Measurements from ENCODE around the gene TUBB. TPM values are rescaled to one million over a fixed set of nuclear protein-coding genes. Genes with fewer than 3 reads are reported as not detected.
A peak's percentile ranks its signal among the peaks of the same experiment; 100 is the strongest.

Gene TUBB
- total and polyA plus RNA-seq, 2 of the 4 experiments (the other 2 are of a cell fraction) = 1,401 to 2,004 TPM

DNA sequence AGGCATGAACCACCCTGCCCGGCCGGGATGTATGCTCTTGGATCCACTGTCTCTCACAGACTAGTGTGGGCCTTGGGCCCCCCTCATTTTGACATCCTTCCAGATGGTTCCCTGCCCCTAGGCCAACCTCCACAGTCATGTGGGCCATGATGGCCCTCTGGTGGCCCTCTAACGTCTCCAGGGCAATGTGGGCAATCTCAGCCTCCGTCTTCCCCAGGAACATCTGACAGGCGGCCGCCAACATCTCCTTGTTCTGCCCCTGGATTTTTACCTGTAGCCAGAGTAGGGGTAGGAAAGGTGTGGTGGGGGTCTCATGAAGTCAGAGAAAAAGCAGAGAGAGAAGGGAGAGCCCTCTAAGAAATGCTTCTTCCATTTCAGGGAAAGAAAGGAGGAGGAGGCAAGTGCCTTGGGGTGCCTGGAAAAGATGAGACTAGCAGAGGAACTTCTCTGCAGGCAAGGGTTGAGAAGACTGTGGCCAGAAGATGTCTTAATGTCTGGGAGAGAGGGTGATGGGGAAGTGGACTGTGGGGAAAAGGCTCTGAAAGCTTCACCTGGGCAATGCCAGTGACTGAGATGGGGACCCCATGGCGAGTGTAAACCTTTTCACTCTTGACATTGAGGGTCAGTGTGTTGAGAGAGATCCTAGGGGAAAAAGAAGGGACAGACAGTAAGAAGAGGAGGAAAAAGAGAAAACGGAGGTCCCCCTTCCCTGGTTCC lies 21.1 kb downstream of the TUBB start:
- Histone ChIP-seq H2AFZ (replicated peaks; ENCODE audit: low read length, poor library complexity) (no peak overlapping the region), H3K4me3 (ENCODE audit: insufficient read depth, low read depth, low read length) (peak overlapping the region; percentile 96), H2AK5ac (ENCODE audit: low read depth, low read length) (peak overlapping the region; percentile 98), H4K8ac (ENCODE audit: low read depth in 2 of 2, low read length in 2 of 2) (peak overlapping the region; percentile 92 to 98; a peak in 3 of 4 replicates), H3K36me3 (ENCODE audit: control insufficient read depth, insufficient read depth, low read length) (peaks cover 52% of the 10 kb centered on the region), H2BK5ac (ENCODE audit: low read depth, low read length, poor library complexity, severe bottlenecking) (peak overlapping the region; percentile 80), H3K23ac (ENCODE audit: low read depth, low read length) (peak overlapping the region; percentile 99), H3K27ac (ENCODE audit: insufficient read depth, low read length) (peak overlapping the region; percentile 97), H3K56ac (ENCODE audit: extremely low read depth, insufficient read depth, low read length) (peak overlapping the region; percentile 98; the same call in 1 of the 2 replicates), H3K9ac (ENCODE audit: low read depth, low read length) (peak overlapping the region; percentile 97), H2BK120ac (ENCODE audit: low read depth, low read length) (peak overlapping the region; percentile 92; the same call in 1 of the 2 replicates), H4K20me1 (ENCODE audit: insufficient read depth, low read length) (peaks cover 21% of the 10 kb centered on the region), H3K14ac (replicated peaks; ENCODE audit: low read depth, low read length) (peak overlapping the region; percentile 100), H3K79me1 (ENCODE audit: low read depth in 1 of 2, low read length in 2 of 2) (peaks cover 37 to 74% of the 10 kb centered on the region in 2 experiments), H2AK9ac (replicated peaks; ENCODE audit: low read depth, low read length, poor library complexity) (peak overlapping the region; percentile 99), H4K5ac (ENCODE audit: low read depth, low read length) (peak overlapping the region; percentile 79), H2BK15ac (ENCODE audit: low read depth, low read length) (no peak overlapping the region; the same call in 2 of the 3 replicates), H3K4ac (ENCODE audit: low read depth, low read length) (peak overlapping the region; percentile 100), H4K91ac (ENCODE audit: insufficient read depth, low read depth, low read length) (peak overlapping the region; percentile 98), H3K27me3 (ENCODE audit: control insufficient read depth, insufficient read depth, low read length) (no peaks in the 10 kb centered on the region), H3K9me3 (ENCODE audit: control insufficient read depth, insufficient read depth, low read length) (no peaks in the 10 kb centered on the region), H3K4me2 (ENCODE audit: low read depth, low read length) (peak overlapping the region; percentile 92), H3K4me1 (ENCODE audit: control insufficient read depth, insufficient read depth, low read length) (peaks cover 15% of the 10 kb centered on the region), H3K9me1 (ENCODE audit: insufficient read depth, low read length) (peaks cover 13% of the 10 kb centered on the region), H2BK20ac (ENCODE audit: low read depth, low read length) (no peak overlapping the region), H3K18ac (ENCODE audit: low read depth, low read length) (no peak overlapping the region; the same call in 1 of the 2 replicates)
- POLR2A ChIA-PET (ENCODE audit: unreplicated experiment) = interaction anchor here (0.6 to 2.1 kb wide), 4 partner anchors 7 to 41 kb away, joined by 3 to 11 read pairs (median 6); no protein-coding TSS in a partner anchor
- CTCF ChIA-PET = no interaction called here
- in situ Hi-C loops (cut with MboI; ENCODE audit: low sequenced_read_pairs) = loop anchor here (5.0 kb wide), 3 partner anchors 41 to 336 kb away; no protein-coding TSS in a partner anchor
- intact Hi-C loops (cut with micrococcal nuclease) = loop anchor here (5.0 kb wide), 2 partner anchors 331 to 346 kb away; no protein-coding TSS in a partner anchor
- no TSS peak for BruUV-seq (replicated peaks)
- dilution Hi-C loops (cut with HindIII; ENCODE audit: low sequenced_read_pairs, unreplicated experiment) = no loop called here
- WGBS, 2 experiments (ENCODE audit: extremely low coverage in 2 of 2, insufficient read length in 1 of 2) = 100% methylated on average over 2 of the region's 8 CpGs; no CpG with 5 or more reads in 1 of the 2 experiments
- TF ChIP-seq RFX5 (IDR thresholded peaks at IDR 0.05; ENCODE audit: low read depth, low read length) (no peak), SMC3 (IDR thresholded peaks at IDR 0.05; ENCODE audit: low read depth, low read length) (no peak), CEBPB (IDR thresholded peaks at IDR 0.05; ENCODE audit: low read depth, low read length) (no peak), NFE2L2 (IDR thresholded peaks at IDR 0.05; ENCODE audit: low read depth, low read length) (no peak), POLR2A (IDR thresholded peaks at IDR 0.05; ENCODE audit: low read depth, low read length) (peak; percentile 79)
- ATAC-seq (ENCODE audit: low read depth) (no peak), DNase-seq (peak; percentile 45)
